Liver (tissue), 9 donors: ENCODE data around the gene MARCHF10. TPM values are rescaled to one million over a fixed set of nuclear protein-coding genes. Genes with fewer than 3 reads are reported as not detected.

Experiments
- DNase-seq: peaks from one replicate; pipeline ENCODE4 v3.0.0-alpha.2; 2017; ENCODE audit warnings: low spot score
- H3K27ac ChIP-seq, 2 donors: one replicate each; pipeline ENCODE4 v1.7.0; 2013; ENCODE audit warnings: inconsistent platforms in 2 of 2, low read length in 2 of 2, control low read depth in 1 of 2, low read depth in 1 of 2, mild to moderate bottlenecking in 1 of 2
- H3K27me3 ChIP-seq, 4 donors: one replicate each; pipeline versions ENCODE4 v1.6.1 to v1.7.0; 2013; ENCODE audit warnings: low read length in 3 of 4, inconsistent platforms in 1 of 4, mild to moderate bottlenecking in 1 of 4, moderate library complexity in 1 of 4; ENCODE audit not compliant: control insufficient read depth in 4 of 4, insufficient read depth in 4 of 4
- H3K36me3 ChIP-seq, 4 donors: one replicate each; pipeline versions ENCODE4 v1.6.1 to v1.7.0; 2013; ENCODE audit warnings: low read length in 3 of 4, mild to moderate bottlenecking in 3 of 4, low read depth in 1 of 4, moderate library complexity in 1 of 4; ENCODE audit not compliant: control insufficient read depth in 4 of 4, insufficient read depth in 3 of 4
- H3K4me1 ChIP-seq, 4 donors: one replicate each; pipeline versions ENCODE4 v1.6.1 to v1.7.0; 2013; ENCODE audit warnings: low read length in 3 of 4, mild to moderate bottlenecking in 3 of 4, moderate library complexity in 1 of 4; ENCODE audit not compliant: control insufficient read depth in 4 of 4, insufficient read depth in 4 of 4
- H3K4me3 ChIP-seq, 3 donors: one replicate each; pipeline versions ENCODE4 v1.6.1 to v1.7.0; 2013; ENCODE audit warnings: low read length in 3 of 3, control low read depth in 1 of 3, low read depth in 1 of 3, mild to moderate bottlenecking in 1 of 3
- H3K9ac ChIP-seq, 2 donors: one replicate each; pipeline ENCODE4 v1.7.0; 2013; ENCODE audit warnings: low read length in 2 of 2, mild to moderate bottlenecking in 2 of 2, moderate library complexity in 2 of 2, control low read depth in 1 of 2, low read depth in 1 of 2
- H3K9me3 ChIP-seq, 4 donors: one replicate each; pipeline versions ENCODE4 v1.6.1 to v1.7.0; 2013; ENCODE audit warnings: low read length in 3 of 4; ENCODE audit not compliant: control insufficient read depth in 4 of 4
- EGR1 ChIP-seq, 2 donors: IDR thresholded peaks; 2 replicates each; pipeline ENCODE4 v1.6.1; 2016 to 2018; ENCODE audit warnings: antibody characterized with exemption in 2 of 2, low read depth in 2 of 2
- FOXA1 ChIP-seq: IDR thresholded peaks from 2 replicates; pipeline ENCODE4 v1.6.1; 2016; ENCODE audit warnings: antibody characterized with exemption
- FOXA2 ChIP-seq: IDR thresholded peaks from 2 replicates; pipeline ENCODE4 v1.6.1; 2016; ENCODE audit warnings: antibody characterized with exemption
- GABPA ChIP-seq, 2 donors: IDR thresholded peaks in 1 of 2; conservative IDR thresholded peaks in 1 of 2; 2 replicates each; pipeline ENCODE4 v1.6.1; 2016; ENCODE audit warnings: antibody characterized with exemption in 2 of 2, mild to moderate bottlenecking in 1 of 2, moderate library complexity in 1 of 2
- HNF4A ChIP-seq, 2 donors: conservative IDR thresholded peaks; 2 replicates each; pipeline ENCODE4 v1.6.1; 2016; ENCODE audit warnings: antibody characterized with exemption in 2 of 2, mild to moderate bottlenecking in 2 of 2
- HNF4G ChIP-seq: IDR thresholded peaks from 2 replicates; pipeline ENCODE4 v1.6.1; 2016; ENCODE audit warnings: antibody characterized with exemption
- JUND ChIP-seq, 2 donors: IDR thresholded peaks; 2 replicates each; pipeline ENCODE4 v1.6.1; 2016; ENCODE audit warnings: antibody characterized with exemption in 2 of 2
- NR2F2 ChIP-seq: IDR thresholded peaks from 2 replicates; pipeline ENCODE4 v1.6.1; 2016; ENCODE audit warnings: antibody characterized with exemption
- RXRA ChIP-seq, 2 donors: IDR thresholded peaks; 2 replicates each; pipeline ENCODE4 v1.6.1; 2017 to 2018; ENCODE audit warnings: antibody characterized with exemption in 2 of 2, mild to moderate bottlenecking in 1 of 2
- SP1 ChIP-seq: IDR thresholded peaks from 2 replicates; pipeline ENCODE4 v1.6.1; 2018; ENCODE audit warnings: antibody characterized with exemption, mild to moderate bottlenecking
- TAF1 ChIP-seq: conservative IDR thresholded peaks from 2 replicates; pipeline ENCODE4 v1.6.1; 2016; ENCODE audit warnings: antibody characterized with exemption, mild to moderate bottlenecking
- YY1 ChIP-seq: IDR thresholded peaks from 2 replicates; pipeline ENCODE4 v1.6.1; 2016; ENCODE audit warnings: antibody characterized with exemption, mild to moderate bottlenecking
- WGBS: extraction: QIAGEN DNeasy Blood & Tissue Kit; methylation state at CpG from one replicate; pipeline ENCODE4 v1.1.7; 2013; 5-methylcytosine and 5-hydroxymethylcytosine counted together
- polyA plus RNA-seq, 2 donors: library from polyadenylated mRNA; stranded (reverse) in 1 of 2; unstranded in 1 of 2; fragments of 200-250 nt in 1 of 2; fragments of >200 nt in 1 of 2; fragmentation: Nextera tagmentation in 1 of 2; extraction: Ambion mirVana in 1 of 2; gene quantifications; one replicate each; pipeline versions ENCODE4 v1.2.1 to v1.2.3, GENCODE V29; 2013 to 2015
- total RNA-seq, 2 donors: library from RNA; depleted of rRNA; stranded (reverse); fragments of >200 nt; gene quantifications; one replicate each; pipeline ENCODE4 v1.2.3, GENCODE V29; 2014
- TF ChIP-seq, protein P1 (sequence below): IDR thresholded peaks from 2 replicates; pipeline ENCODE4 v1.6.1; 2016; ENCODE audit warnings: antibody characterized with exemption
- TF ChIP-seq, protein P2 (sequence below): IDR thresholded peaks from 2 replicates; pipeline ENCODE4 v1.6.1; 2016; ENCODE audit warnings: antibody characterized with exemption
- TF ChIP-seq, protein P3 (sequence below): fragments of 150-350 bp; IDR thresholded peaks from 2 replicates; pipeline ENCODE4 v1.5.1; 2017; ENCODE audit warnings: improper control_type of control experiment, low read depth, low read length; ENCODE audit not compliant: missing input control
- TF ChIP-seq, protein P4 (sequence below): IDR thresholded peaks from 2 replicates; pipeline ENCODE4 v1.6.1; 2016; ENCODE audit warnings: antibody characterized with exemption, mild to moderate bottlenecking
- TF ChIP-seq, protein P5 (sequence below): IDR thresholded peaks from 2 replicates; pipeline ENCODE4 v1.6.1; 2016; ENCODE audit warnings: antibody characterized with exemption
- donor health status: healthy.
- donor health status: healthy.
- donor health status: healthy.
- donor health status: healthy.
- donor health status: healthy.

MARCHF10 gene
- total and polyA plus RNA-seq, 4 donors = not detected

DNA sequence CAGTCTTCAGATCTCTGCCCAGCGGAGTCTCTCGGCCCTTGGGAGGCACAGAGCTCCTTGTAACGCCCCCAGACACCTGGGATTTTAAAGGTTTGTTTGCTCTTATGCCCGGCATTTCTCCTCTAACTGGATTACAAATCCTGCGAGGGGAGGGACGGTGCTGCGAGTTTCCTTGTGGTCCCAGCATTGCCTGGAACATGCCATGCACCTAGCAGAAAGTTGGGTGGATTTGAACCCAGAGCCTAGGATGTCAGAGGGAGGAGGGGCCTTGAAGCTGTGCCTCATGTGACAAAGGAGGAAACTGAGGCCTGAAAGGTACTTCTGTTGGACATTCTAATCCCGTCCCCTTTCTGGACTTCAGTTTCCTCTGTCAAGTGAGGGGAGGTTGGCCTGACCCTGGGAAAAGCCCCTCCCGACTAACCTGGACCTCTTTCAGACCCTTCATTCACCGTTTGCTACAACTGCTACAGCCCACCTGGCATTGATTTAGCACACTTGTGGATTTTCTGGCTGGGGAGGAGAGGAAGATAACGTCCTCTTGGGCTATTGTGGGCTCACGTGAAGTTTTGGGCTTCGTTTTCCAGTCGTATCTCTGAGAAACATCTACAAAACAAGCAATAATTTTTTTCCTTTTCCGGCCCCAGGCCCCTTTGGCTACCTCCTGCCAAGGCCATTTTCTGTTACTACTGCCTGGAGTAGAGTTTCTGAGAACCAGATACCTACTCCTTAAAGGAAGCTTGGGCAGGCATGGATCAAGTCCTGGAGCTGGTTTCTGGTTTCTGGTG lies 149.8 kb downstream of the MARCHF10 start (continued):
- TF ChIP-seq, protein P1, sequence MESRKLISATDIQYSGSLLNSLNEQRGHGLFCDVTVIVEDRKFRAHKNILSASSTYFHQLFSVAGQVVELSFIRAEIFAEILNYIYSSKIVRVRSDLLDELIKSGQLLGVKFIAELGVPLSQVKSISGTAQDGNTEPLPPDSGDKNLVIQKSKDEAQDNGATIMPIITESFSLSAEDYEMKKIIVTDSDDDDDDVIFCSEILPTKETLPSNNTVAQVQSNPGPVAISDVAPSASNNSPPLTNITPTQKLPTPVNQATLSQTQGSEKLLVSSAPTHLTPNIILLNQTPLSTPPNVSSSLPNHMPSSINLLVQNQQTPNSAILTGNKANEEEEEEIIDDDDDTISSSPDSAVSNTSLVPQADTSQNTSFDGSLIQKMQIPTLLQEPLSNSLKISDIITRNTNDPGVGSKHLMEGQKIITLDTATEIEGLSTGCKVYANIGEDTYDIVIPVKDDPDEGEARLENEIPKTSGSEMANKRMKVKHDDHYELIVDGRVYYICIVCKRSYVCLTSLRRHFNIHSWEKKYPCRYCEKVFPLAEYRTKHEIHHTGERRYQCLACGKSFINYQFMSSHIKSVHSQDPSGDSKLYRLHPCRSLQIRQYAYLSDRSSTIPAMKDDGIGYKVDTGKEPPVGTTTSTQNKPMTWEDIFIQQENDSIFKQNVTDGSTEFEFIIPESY = no peak
- TF ChIP-seq TAF1 (no peak), NR2F2 (no peak)

DNA sequence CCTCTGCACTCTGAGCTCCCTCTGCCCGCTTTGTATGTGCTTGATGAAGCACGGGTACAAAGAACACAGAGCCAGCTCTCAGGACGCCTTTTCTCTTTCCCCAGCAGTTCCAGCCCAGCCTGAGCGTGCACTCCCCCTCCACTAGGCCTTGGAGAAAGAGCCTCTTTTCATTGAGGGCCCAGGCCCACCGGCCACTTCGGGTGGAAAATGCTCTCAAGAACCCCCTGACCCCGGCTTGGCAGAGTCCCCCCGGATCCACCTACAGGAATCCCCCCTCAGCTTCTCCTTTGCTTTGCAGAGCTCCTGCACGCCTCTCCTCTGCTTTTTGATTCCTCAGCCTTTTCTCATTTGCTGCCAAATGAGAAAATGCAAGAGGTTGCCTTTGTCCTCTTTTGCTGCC lies 150.4 kb downstream of the MARCHF10 start:
- WGBS = 88% methylated on average over 9 of the region's 9 CpGs
- Histone ChIP-seq H3K4me1 (peaks cover 0 to 17% (median 9%) of the 10 kb centered on the region in 4 donors), H3K4me3 (no peak overlapping the region), H3K36me3 (no peaks in the 10 kb centered on the region), H3K27ac (no peak overlapping the region), H3K27me3 (no peaks in the 10 kb centered on the region), H3K9me3 (peaks cover 0 to 6% (median 2%) of the 10 kb centered on the region in 4 donors), H3K9ac (no peak overlapping the region)
- no peak for TF ChIP-seq JUND (IDR thresholded peaks at IDR 0.05)
- TF ChIP-seq TAF1 = no peak
- TF ChIP-seq, protein P2, sequence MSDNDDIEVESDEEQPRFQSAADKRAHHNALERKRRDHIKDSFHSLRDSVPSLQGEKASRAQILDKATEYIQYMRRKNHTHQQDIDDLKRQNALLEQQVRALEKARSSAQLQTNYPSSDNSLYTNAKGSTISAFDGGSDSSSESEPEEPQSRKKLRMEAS = no peak
- TF ChIP-seq FOXA2 = no peak
- no peak for TF ChIP-seq NR2F2
- TF ChIP-seq GABPA (IDR thresholded peaks at IDR 0.05 in 1 of 2, conservative IDR thresholded peaks at IDR 0.05 in 1 of 2) = no peak
- no peak for DNase-seq

DNA sequence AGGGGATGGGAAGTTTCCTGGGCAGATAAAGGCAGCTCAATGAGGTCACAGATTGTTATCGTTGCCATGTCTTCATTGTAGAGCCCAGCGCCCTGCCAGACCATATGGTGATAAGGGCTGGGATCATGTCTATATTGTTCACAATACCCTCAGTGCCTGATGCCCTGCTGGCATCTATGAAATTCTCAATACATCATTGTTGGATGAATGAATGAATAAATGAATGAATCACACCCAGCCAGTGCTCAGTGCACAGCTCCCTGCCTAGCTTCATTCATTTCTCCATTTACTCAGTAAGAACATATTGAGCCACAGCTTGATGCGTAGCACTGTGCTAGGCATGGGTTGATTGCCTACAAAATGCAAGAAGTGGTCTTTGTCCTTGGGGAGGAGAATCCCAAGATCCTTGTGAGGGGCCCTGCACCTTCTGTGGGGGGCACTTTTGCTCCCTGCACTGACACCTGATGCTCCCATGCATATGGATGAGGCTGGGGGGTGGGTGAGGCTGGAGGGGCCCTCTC lies 150.9 kb downstream of the MARCHF10 start:
- no peak for DNase-seq
- WGBS = 90% methylated on average over 3 of the region's 3 CpGs
- no peaks in the 10 kb centered on the region for H3K36me3 ChIP-seq
- no peak overlapping the region for H3K9ac ChIP-seq
- TF ChIP-seq JUND (IDR thresholded peaks at IDR 0.05) = no peak
- TF ChIP-seq YY1 = no peak
- TF ChIP-seq, protein P1 = no peak
- TF ChIP-seq, protein P2 = no peak
- no peak for TF ChIP-seq FOXA2
- TF ChIP-seq GABPA (IDR thresholded peaks at IDR 0.05 in 1 of 2, conservative IDR thresholded peaks at IDR 0.05 in 1 of 2) = no peak
- no peak for TF ChIP-seq EGR1 (IDR thresholded peaks at IDR 0.05; ENCODE audit: low read depth in 2 of 2)
- TF ChIP-seq, protein P3, sequence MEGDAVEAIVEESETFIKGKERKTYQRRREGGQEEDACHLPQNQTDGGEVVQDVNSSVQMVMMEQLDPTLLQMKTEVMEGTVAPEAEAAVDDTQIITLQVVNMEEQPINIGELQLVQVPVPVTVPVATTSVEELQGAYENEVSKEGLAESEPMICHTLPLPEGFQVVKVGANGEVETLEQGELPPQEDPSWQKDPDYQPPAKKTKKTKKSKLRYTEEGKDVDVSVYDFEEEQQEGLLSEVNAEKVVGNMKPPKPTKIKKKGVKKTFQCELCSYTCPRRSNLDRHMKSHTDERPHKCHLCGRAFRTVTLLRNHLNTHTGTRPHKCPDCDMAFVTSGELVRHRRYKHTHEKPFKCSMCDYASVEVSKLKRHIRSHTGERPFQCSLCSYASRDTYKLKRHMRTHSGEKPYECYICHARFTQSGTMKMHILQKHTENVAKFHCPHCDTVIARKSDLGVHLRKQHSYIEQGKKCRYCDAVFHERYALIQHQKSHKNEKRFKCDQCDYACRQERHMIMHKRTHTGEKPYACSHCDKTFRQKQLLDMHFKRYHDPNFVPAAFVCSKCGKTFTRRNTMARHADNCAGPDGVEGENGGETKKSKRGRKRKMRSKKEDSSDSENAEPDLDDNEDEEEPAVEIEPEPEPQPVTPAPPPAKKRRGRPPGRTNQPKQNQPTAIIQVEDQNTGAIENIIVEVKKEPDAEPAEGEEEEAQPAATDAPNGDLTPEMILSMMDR = no peak
- TF ChIP-seq NR2F2 = no peak
- TF ChIP-seq HNF4A (conservative IDR thresholded peaks at IDR 0.05) = no peak
- no peak for TF ChIP-seq RXRA (IDR thresholded peaks at IDR 0.05)
- TF ChIP-seq, protein P4, sequence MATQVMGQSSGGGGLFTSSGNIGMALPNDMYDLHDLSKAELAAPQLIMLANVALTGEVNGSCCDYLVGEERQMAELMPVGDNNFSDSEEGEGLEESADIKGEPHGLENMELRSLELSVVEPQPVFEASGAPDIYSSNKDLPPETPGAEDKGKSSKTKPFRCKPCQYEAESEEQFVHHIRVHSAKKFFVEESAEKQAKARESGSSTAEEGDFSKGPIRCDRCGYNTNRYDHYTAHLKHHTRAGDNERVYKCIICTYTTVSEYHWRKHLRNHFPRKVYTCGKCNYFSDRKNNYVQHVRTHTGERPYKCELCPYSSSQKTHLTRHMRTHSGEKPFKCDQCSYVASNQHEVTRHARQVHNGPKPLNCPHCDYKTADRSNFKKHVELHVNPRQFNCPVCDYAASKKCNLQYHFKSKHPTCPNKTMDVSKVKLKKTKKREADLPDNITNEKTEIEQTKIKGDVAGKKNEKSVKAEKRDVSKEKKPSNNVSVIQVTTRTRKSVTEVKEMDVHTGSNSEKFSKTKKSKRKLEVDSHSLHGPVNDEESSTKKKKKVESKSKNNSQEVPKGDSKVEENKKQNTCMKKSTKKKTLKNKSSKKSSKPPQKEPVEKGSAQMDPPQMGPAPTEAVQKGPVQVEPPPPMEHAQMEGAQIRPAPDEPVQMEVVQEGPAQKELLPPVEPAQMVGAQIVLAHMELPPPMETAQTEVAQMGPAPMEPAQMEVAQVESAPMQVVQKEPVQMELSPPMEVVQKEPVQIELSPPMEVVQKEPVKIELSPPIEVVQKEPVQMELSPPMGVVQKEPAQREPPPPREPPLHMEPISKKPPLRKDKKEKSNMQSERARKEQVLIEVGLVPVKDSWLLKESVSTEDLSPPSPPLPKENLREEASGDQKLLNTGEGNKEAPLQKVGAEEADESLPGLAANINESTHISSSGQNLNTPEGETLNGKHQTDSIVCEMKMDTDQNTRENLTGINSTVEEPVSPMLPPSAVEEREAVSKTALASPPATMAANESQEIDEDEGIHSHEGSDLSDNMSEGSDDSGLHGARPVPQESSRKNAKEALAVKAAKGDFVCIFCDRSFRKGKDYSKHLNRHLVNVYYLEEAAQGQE = no peak
- TF ChIP-seq TAF1 = no peak
- TF ChIP-seq, protein P5, sequence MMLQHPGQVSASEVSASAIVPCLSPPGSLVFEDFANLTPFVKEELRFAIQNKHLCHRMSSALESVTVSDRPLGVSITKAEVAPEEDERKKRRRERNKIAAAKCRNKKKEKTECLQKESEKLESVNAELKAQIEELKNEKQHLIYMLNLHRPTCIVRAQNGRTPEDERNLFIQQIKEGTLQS = no peak
- TF ChIP-seq HNF4G = no peak
- no peak for TF ChIP-seq FOXA1
- no peak for TF ChIP-seq SP1
- no peaks in the 10 kb centered on the region for H3K27me3 ChIP-seq
- no peak overlapping the region for H3K27ac ChIP-seq
- H3K9me3 ChIP-seq = peaks cover 0 to 6% (median 2%) of the 10 kb centered on the region in 4 donors
- H3K4me1 ChIP-seq = peaks cover 0 to 17% (median 9%) of the 10 kb centered on the region in 4 donors
- H3K4me3 ChIP-seq = no peak overlapping the region
